HG03378 (cell line): ENCODE results near the gene B3GAT1.

Experiments used
- ATAC-seq: cut with Tn5 transposase; IDR thresholded peaks from one replicate; pipeline ENCODE4 v1.9.1; 2021; ENCODE audit warnings: mild to moderate bottlenecking, moderate library complexity; ENCODE audit not compliant: unreplicated experiment

Gene B3GAT1

DNA sequence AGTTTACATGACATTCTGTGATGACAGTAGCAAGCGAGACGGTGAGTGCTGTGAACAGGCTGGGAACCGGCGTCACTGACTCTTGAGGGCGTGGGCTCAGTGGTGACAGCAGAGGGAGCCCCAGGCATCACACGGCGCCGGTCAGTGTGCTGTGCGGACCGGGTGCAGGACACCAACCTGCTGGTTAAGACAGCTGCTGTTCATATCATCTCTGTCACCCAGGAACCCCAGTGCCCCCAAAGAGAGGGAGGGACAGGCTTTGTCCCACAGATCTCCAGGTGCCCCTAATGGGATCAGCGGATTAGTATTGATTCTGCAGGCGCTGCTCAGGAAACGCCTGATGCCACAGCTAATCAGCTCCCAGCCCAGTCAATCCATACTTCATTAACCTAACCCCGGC, 18.4 kb downstream of the B3GAT1 start:
- ATAC-seq, result no peak

DNA sequence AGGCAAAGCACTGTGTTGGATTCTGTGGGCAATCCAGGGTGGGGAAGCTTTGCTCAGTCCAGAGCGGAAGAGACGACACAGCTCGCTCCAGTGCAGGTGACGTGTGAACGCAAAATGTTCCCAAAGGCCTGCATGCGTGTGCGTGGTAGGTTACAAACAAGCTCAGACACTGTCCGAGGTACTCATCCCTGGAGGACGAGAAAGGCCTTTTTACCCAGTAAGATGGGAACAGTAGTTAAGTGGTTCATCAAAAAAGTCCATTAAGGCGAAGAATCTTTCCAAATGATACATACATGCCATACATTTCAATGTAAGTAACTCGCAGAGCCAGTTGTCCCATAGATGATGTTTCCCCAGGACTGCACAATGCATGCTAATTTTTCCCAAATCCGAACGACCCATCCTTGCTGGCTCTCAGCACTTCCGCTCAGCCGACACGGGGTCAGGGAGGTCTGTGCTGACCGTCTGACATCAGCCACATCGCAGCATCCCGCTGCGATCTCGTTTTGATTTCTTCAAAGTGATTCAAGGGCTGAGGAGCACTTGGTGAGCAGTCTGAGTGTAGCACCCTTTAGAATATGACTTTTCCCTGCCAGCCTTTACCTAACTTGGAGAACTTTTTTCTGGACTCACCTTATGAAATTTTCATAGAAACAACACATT, 19.0 kb downstream of the B3GAT1 start:
- ATAC-seq, result no peak

- no peak for ATAC-seq
Measured at GRCh38 chr11:134391656-134392055, 20.4 kb downstream of the B3GAT1 start.

DNA sequence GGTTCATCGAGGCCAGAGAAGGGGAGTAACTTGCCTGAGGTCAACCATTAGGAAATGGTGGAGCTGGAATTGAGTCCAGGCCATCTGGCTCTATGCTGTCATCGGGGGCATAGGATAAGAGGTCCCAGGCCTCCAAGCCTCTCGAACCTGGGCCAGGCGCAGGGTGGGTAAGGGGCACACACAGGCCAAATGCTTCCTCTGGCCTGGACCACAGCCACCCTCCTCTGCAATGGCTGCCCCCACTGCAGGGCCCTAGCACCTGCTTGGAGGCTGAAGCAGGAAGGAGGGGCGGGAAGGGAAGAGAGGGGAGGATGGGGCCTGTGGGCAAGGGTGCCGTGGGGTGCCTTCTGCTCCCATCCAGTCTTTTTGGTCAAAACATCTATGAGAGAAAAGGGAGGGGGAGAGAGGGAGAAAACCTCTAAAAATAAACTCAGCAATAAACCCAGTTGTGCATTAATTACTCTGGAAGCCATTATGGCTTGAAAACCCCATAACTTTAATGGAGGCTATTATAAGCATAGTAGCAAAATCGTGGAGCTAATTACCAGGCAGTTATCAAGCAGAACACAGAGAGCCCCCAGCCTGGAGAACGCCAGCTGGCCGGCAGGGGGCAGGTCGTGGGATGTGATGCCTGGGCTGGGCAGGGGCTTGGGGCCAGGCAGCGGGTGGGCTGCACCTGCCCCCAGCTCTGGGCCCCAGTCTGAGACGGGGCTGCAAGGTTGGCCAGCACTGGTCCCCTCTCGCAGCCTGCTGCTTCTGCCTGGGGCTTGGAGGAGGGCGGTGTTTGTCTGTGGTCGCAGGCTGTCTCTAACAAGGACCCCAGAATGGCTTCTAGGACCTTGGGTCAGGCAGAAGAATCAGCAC, 21.1 kb downstream of the B3GAT1 start:
- no peak for ATAC-seq

- no peak for ATAC-seq
Measured at GRCh38 chr11:134389464-134390180, 22.4 kb downstream of the B3GAT1 start.

GRCh38 chr11:134388590-134388989, 23.5 kb downstream of the B3GAT1 start:
- no peak for ATAC-seq

DNA sequence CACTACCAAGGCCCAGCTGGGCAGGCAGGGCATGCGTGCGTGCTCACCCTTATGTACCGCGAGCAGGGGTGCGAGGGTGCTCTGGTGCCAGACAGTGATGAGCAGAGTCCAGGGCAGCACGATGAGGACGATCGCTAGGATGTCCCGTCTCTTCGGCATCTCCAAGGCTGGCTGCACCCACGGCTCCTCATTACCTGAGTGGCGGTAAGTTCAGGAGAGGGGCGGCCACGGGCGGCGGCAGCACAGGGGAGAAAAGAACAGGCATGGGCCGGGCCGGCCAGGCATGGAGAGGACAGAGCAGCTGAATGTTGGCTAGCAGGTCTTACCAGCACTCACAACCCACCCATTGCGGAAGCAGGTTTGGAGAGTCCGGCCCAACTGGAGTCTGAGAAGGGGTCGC, 24.5 kb downstream of the B3GAT1 start:
- no peak for ATAC-seq

GRCh38 chr11:134386945-134387344, 25.1 kb downstream of the B3GAT1 start:
- no peak for ATAC-seq

- ATAC-seq, result no peak
Measured at GRCh38 chr11:134385774-134386565, 26.1 kb downstream of the B3GAT1 start.

DNA sequence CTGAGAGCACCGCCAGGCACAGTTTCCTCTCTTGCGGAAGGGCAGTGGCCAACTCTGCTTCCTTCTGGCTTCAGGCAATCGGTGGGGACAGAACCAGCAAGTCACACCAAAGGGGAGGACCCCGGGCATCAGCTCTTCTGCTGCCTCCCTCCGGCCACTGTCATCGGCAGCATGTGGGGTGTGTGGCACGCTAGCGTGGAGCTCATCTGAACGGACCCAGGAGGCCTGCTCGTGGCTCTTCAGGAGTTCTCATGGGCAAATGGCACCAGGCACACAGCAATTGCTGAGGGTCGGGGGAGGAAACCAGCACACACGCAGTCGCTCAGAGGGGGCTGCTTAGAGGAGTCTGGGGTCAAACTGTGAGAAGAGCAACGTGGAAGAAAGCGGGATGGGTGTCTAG, 26.9 kb downstream of the B3GAT1 start:
- no peak for ATAC-seq

- no peak for ATAC-seq
Measured at GRCh38 chr11:134384406-134384805, 27.6 kb downstream of the B3GAT1 start.

- ATAC-seq, result no peak
Measured at GRCh38 chr11:134383576-134384221, 28.3 kb downstream of the B3GAT1 start.

DNA sequence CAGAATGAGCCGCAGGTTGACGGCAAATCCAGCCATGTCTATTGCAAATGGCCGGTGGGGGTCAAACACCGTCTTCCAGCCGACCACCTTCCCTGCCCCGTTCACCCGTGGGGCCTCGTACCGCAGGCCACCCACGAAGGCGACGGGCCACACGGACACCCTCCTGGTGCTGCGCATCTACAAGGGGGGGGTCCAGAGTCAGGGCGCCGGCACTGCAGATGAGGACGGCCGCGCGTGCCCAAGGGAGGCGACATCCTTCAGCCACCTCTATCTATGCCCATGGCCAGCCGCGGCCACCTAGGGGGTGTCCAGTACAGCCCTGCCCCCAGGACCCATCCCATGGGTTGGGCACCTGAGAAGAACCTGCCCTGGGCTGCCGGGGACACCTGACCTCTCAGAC, 29.2 kb downstream of the B3GAT1 start:
- ATAC-seq, result no peak

DNA sequence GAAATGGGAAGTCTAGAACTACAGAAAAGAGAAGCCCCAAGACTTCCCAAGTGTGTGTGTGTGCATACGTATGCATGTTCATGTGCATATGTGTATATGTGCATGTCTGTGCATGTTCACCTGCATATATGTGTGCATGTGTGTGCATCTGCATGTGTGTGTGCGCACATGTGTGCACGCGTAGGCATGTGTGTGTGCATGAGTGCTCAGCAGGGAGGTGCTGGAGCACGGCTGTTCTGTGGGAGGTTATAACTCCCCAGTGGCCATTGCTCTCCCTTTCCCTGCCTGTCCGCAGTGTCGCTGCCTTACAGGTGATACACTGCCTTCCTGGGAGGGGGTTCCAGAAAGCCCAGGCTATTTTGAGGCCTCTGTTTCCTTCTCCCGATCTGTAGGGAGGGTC, 29.8 kb downstream of the B3GAT1 start:
- ATAC-seq, result no peak

DNA sequence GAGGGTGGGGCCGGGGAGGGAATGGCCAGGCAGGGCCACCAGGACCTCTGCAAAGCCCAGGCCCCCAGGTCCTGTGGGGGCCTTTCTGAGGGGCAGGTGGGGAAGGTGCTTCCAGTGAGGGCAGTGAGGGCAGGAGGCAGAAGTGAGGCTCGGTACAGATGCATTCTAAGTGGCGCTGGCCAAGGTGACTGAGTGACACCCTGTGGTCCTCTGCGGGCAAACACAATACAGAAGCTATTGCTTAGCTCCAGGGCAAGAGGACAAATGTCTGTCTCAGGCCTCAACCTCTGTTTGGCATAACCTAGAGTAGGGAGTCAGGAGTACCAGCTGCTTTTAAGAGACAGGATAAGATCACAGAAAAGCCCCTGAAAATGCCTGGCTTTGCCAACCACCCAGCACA, 31.3 kb downstream of the B3GAT1 start:
- no peak for ATAC-seq

- ATAC-seq, result no peak
Measured at GRCh38 chr11:134380229-134380628, 31.8 kb downstream of the B3GAT1 start.

DNA sequence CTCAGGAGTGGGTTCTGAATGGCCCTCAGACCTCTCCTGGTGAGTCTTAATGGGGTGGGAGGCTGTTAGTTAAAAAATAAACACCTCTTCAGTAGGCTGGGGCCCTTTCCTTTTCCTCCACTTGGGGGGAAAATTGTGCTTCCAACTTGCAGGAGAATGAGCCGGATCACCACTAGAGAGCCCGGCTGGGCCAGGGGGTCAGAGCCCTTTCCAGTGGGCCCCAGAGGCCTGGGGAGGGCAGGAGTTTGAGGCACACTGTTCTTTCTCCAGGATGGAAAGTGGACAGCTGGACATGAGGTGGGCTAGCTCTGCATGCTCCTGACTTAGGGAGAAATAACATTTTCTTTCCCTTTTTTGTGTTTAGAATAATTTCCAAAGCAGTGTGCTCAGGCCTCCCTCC, 32.8 kb downstream of the B3GAT1 start:
- ATAC-seq, result no peak

GRCh38 chr11:134377876-134378275, 34.2 kb downstream of the B3GAT1 start:
- no peak for ATAC-seq

- ATAC-seq, result no peak
Measured at GRCh38 chr11:134376150-134376921, 35.7 kb downstream of the B3GAT1 start.
